Measurements from ENCODE around the gene SERINC3.
"Not testable (repeated sequence)": the region's sequence is repeated elsewhere in the genome, so short reads cannot be mapped to it uniquely, and the experiment has no call there.

The SERINC3 gene

GRCh38 chr20:44489931-44490330, 31.9 kb downstream of the SERINC3 start:
- DNase-seq: no peak

- no peak for DNase-seq
Observed at GRCh38 chr20:44489223-44489622, 32.6 kb downstream of the SERINC3 start.

- no peak for DNase-seq
Observed at GRCh38 chr20:44488551-44488950, 33.3 kb downstream of the SERINC3 start.

GRCh38 chr20:44485830-44486198, 36.1 kb downstream of the SERINC3 start:
- no peak for DNase-seq

GRCh38 chr20:44485078-44485829, 36.6 kb downstream of the SERINC3 start:
- no peak for DNase-seq

- no peak for DNase-seq
Observed at GRCh38 chr20:44483112-44483511, 38.8 kb downstream of the SERINC3 start.

- DNase-seq: no peak
Observed at GRCh38 chr20:44481719-44482416, 40.0 kb downstream of the SERINC3 start.

GRCh38 chr20:44480097-44480496, 41.8 kb downstream of the SERINC3 start:
- DNase-seq: no peak

GRCh38 chr20:44479643-44480042, 42.2 kb downstream of the SERINC3 start:
- no peak for DNase-seq

GRCh38 chr20:44478206-44478605, 43.7 kb downstream of the SERINC3 start:
- no peak for DNase-seq

GRCh38 chr20:44477151-44477550, 44.7 kb downstream of the SERINC3 start:
- no peak for DNase-seq

GRCh38 chr20:44475694-44476560, 45.9 kb downstream of the SERINC3 start, which contains the start of gene TTPAL:
Gene TTPAL (plus strand): TSS chr20:44475874. CDS start chr20:44480000, 4,126 bp downstream.
- peak; percentile 84 for DNase-seq

- DNase-seq: no peak
Observed at GRCh38 chr20:44475372-44475693, 46.5 kb downstream of the SERINC3 start.

GRCh38 chr20:44472283-44472682, 49.6 kb downstream of the SERINC3 start:
- not testable (repeated sequence) for DNase-seq

- no peak for DNase-seq
Observed at GRCh38 chr20:44471481-44471882, 50.4 kb downstream of the SERINC3 start.

- no peak for DNase-seq
Observed at GRCh38 chr20:44470327-44470726, 51.5 kb downstream of the SERINC3 start.

GRCh38 chr20:44468044-44468782, 53.7 kb downstream of the SERINC3 start:
- no peak for DNase-seq

- no peak for DNase-seq
Observed at GRCh38 chr20:44467289-44467883, 54.5 kb downstream of the SERINC3 start.

- no peak for DNase-seq
Observed at GRCh38 chr20:44465001-44465560, 56.8 kb downstream of the SERINC3 start.

GRCh38 chr20:44464514-44464913, 57.4 kb downstream of the SERINC3 start:
- DNase-seq: no peak

GRCh38 chr20:44463466-44463865, 58.4 kb downstream of the SERINC3 start:
- no peak for DNase-seq

GRCh38 chr20:44461803-44462174, 60.1 kb downstream of the SERINC3 start:
- DNase-seq: no peak
